Stimulated activated CD4-positive, alpha-beta T cell treated with anti-CD3 and anti-CD28 coated beads, Interleukin-2, amount 100 ng/mL, for 4 hours (primary cell): ENCODE results near the gene TTLL3.
"Not testable (repeated sequence)": the region's sequence is repeated elsewhere in the genome, so short reads cannot be mapped to it uniquely, and the experiment has no call there.

Experiments
- DNase-seq: peaks from one replicate; pipeline ENCODE4 v3.0.0-alpha.2; 2020; ENCODE audit warnings: low read depth

Gene TTLL3

GRCh38 chr3:9809615-9810432 is at the start of gene TTLL3:
Gene TTLL3 (plus strand): TSS chr3:9810262. CDS start chr3:9810662, 400 bp downstream.
- DNase-seq = peak; percentile 6

- DNase-seq = no peak
Observed at GRCh38 chr3:9760779-9761505, 49.1 kb upstream of the TTLL3 start.

DNA sequence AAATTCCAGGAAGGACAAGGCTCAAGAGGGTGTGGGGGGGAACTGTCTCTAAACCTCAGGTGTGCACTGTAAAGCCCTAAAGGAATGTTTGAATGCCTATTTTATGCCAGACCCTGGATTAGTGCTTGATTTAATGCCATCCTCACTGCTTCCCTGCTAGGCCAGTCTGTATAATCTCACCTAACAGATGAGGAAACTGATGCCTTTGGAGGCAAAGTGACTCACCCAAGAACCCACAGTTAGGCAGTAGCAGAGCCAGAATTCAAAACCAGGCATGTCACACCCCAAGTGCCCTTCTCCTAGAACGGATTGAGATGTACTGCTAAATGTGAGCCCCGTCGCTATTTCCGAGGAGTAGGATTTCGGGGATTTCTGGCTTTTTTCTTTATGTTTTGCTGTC is 48.1 kb upstream of the TTLL3 start:
- no peak for DNase-seq

- DNase-seq = no peak
Observed at GRCh38 chr3:9762871-9763270, 47.2 kb upstream of the TTLL3 start.

- DNase-seq = no peak
Observed at GRCh38 chr3:9765865-9766264, 44.2 kb upstream of the TTLL3 start.

DNA sequence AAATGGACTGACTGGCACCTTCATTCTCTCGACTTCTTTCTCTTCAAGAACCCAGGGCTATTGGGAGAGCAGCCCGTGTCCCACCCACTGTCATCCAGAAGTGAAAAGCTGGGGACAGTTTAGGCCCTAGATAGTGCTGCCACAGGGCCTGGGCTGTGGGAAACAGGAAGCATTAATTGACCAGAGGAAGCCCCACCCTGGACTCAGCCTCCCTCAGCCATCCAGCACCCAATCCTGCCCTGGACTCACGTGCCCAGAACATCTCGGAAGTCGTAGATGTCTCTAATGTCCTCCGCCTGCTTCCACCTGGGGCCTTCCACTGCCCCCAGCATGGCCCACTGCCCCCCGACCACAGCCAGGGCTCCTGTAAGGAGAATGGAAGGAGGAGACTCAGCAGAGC is 42.6 kb upstream of the TTLL3 start:
- DNase-seq = no peak

- no peak for DNase-seq
Observed at GRCh38 chr3:9768141-9768775, 41.8 kb upstream of the TTLL3 start.

DNA sequence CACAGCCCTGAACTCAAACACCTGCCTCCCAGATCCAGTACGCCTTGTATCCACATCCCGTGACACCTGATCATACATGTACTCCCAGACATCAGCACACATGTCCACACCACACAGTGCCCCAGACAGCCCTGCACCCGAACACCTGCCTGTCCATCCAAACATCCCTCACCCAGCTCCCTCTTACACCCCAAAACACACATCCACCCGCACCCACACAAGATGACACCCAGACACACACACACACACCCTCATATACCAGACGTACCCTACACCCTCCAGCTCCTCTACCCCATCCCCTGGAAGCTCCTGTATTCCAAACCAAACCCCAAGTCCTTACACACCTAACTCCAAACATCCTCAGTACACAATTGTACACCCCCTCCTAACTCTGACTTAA is 41.0 kb upstream of the TTLL3 start:
- DNase-seq = no peak

- DNase-seq = peak; percentile 51
Observed at GRCh38 chr3:9769426-9770275, 40.4 kb upstream of the TTLL3 start, which contains the start of gene CAMK1. Gene CAMK1 (minus strand): TSS chr3:9769947. CDS start chr3:9767749, 2,198 bp downstream.

- no peak for DNase-seq
Observed at GRCh38 chr3:9770276-9770812, 39.7 kb upstream of the TTLL3 start.

- DNase-seq = not testable (repeated sequence)
Observed at GRCh38 chr3:9771007-9771406, 39.1 kb upstream of the TTLL3 start.

- DNase-seq = no peak
Observed at GRCh38 chr3:9776896-9777693, 33.0 kb upstream of the TTLL3 start.

DNA sequence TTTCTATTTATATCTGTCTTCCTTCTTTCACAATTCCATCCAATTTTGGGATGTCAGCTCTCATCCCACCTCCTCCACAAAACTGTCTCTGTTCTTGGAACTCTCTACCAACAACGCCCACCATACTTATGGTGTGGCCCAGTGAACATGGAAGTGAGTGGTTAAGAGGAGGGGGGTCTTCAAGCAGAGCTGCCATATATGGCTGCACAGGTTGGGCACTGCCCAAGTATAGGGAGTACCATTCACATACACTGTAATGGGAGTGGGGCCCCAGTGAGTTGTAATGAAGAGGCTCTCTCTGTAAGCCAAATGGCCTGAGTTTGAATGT is 32.4 kb upstream of the TTLL3 start:
- no peak for DNase-seq

GRCh38 chr3:9778143-9779074 is 31.7 kb upstream of the TTLL3 start:
- peak; percentile 63 for DNase-seq

DNA sequence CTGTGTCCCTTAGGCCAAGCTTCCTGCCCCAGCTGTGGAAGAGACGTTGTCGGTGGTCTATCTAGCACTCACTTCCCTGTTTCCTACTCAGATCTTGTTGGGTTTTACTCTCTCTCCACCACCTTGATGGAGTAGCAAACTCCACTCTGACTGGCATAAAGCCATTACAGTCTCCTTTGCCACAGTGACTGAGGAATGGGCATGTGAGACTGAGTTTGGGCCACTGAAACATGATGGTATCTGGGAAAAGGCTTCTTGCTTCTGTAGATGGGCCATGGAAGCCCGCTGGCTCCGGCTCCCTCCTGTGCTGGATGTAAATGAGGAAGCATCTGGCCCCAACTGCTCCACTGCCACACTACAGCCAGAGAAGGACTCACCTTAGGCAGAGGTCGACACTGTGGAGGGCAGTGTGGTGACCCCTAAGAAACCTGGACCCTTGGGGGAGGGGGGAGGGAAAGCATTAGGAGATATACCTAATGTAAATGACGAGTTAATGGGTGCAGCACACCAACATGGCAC is 30.9 kb upstream of the TTLL3 start:
- no peak for DNase-seq

DNA sequence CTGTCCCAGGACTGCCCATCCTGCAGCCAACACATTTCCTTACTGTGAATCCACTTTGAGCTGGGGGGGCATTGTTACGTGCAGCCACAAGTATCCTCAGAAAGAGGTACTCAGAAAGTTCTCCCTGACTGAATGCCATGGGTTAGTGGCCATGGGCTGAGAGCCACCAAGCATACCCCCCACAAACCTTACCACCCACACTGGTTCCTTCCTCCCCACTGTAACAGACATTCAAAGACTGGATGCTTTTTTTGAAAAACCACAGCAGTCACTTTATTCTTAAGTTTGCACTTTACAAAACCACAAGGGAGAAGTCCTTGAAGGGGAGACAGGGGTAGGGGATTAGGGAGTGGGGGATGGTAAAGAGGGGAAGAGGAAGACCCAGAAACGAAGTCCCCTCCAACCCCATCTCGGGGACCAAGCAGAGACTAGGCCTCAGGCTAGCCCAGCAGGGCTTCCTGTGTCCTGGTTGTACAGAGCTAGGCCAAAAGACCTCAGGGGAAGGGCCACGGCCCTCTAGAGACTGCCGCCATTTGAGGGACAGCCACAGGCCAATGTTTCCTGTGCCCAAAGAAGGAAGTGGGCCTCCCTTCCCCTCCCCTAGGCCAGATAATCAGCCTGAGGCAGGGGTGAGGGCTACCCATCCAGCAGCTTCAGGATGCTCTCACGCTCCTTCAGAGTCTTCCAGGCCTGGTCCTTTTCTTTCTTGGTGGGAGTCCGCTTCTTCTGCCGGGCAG is 30.2 kb upstream of the TTLL3 start:
- no peak for DNase-seq

- DNase-seq = no peak
Observed at GRCh38 chr3:9780458-9780812, 29.6 kb upstream of the TTLL3 start.

DNA sequence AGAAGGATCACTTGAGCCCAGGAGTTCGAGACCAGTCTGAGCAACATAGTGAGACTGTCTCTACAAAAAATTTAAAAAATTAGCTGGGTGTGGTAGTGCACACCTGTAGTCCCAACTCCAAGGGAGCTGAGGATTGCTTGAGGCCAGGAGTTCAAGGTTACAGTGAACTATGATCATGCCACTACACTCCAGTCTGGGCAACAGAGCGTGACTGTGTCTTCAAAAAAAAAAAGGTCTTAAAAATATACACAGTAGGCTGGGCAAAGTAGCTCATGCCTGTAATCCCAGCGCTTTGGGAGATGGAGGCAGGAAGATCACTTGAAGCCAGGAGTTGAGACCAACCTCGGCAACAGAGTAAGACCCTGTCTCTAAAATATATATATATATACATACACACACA is 29.2 kb upstream of the TTLL3 start:
- DNase-seq = no peak

DNA sequence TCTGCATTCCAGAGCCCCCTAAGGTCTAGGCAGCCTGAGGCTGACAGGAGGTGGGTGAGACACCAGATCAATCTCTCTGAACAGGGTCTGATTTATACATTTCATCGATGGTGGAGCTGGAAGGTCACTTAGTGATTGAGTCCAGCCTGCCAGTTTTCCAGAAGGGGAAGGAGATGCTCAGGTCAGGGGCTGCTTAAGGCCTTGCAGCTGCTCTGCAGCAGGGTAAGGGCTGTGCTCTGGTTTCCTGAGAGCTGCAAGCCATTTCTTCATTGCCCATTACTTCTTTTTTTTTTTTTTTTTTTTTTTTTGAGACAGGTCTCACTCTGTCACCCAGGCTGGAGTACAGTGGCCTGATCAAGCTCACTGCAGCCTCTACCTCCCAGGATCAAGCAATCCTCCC is 28.5 kb upstream of the TTLL3 start:
- no peak for DNase-seq
